AG09309 (cell line): Measurements from ENCODE around the gene WDR90.

Experiments
- DNase-seq: peaks from one replicate; pipeline ENCODE4 v3.0.0-alpha.2; 2010; ENCODE audit warnings: low read depth
- H3K4me3 ChIP-seq: 2 replicates; pipeline ENCODE4 v1.5.1; 2011; ENCODE audit warnings: mild to moderate bottlenecking, low read depth, low read length, moderate library complexity; ENCODE audit not compliant: control insufficient read depth
- CTCF ChIP-seq: IDR thresholded peaks from 2 replicates; pipeline ENCODE4 v1.5.1; 2011; ENCODE audit warnings: mild to moderate bottlenecking, low read depth, low read length, inconsistent platforms; ENCODE audit not compliant: insufficient read depth, control insufficient read depth; ENCODE audit errors: missing control alignments

WDR90 gene

GRCh38 chr16:647173-647902, 1.8 kb upstream of the WDR90 start:
- H3K4me3 ChIP-seq, result no peak overlapping the region; the same call in 1 of the 2 replicates
- TF ChIP-seq CTCF, result no peak
- DNase-seq, result no peak

DNA sequence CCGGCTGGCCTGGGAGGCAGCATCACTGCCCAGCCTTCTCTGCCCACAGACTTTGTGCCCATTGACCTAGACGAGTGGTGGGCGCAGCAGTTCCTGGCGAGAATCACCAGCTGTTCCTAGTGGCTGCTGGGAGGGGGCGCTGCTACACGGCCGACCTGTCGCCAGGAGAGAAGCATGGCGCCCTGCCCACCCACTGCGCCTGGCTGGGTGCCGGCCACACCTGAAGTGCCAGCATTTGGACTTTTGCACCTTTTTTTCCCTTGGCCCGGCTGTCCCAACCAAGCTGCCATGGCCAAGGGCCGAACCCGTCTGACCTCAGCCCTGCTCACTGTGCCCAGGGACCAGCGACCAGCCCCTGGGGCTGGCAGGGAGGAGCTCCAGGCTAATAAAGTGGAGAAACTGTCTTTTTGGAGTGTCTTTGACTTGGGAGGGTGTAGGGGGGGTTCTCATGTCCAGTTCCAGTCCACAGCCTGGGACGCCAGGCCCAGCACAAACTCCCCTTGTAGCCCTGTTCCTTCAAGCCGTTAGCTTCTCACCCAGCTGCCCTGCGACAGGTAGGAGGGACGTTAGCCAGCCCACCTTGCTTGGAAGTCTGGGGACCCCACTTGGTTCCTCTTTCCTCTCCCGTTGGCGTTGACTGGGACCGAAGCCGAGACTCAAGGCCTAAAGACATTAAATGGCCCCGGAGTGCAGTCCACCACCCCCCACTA, 939 bp upstream of the WDR90 start:
- no peak for DNase-seq
- peak overlapping the region; percentile 70 for H3K4me3 ChIP-seq
- peak; percentile 51 for TF ChIP-seq CTCF

DNA sequence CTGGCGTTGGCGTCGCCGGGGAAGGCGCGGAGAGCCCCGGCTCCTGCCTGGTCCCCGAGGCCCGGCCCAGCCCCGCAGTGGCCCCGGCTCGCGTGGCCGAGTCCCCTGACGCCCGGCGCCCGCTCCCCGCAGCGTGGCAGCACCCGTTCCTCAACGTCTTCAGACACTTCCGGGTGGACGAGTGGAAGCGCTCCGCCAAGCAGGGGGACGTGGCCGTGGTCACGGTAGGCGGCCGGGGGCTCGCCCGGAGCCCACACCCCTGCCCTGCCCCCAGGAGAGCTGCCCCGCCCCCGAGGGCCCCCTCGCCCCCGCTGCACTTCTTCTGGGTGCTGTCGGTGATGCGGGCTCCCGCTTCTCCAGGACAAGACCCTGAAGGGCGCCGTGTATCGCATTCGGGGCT, 466 bp downstream of the WDR90 start:
- TF ChIP-seq CTCF, result no peak
- no peak for DNase-seq
- H3K4me3 ChIP-seq, result peak overlapping the region; percentile 70

DNA sequence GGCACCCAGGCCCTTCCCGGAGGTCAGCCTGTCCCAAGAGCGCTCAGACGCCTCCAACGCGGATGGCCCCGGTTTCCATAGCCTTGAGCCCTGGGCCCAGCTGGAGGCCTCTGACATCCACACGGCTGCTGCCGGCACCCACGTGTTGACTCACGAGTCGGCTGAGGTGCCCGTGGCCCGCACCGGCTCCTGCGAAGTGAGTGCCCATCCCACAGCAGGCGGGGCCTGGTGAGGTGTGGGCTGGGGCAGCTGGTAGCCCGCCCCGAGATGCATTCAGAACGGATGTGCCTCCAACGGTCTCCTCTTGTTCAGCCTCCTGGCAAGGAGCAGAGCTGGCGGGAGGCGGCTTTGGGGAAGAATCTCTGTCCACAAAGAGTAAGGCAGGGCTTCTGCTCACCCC, 2.7 kb downstream of the WDR90 start:
- no peak for TF ChIP-seq CTCF
- H3K4me3 ChIP-seq, result no peak overlapping the region
- no peak for DNase-seq

DNA sequence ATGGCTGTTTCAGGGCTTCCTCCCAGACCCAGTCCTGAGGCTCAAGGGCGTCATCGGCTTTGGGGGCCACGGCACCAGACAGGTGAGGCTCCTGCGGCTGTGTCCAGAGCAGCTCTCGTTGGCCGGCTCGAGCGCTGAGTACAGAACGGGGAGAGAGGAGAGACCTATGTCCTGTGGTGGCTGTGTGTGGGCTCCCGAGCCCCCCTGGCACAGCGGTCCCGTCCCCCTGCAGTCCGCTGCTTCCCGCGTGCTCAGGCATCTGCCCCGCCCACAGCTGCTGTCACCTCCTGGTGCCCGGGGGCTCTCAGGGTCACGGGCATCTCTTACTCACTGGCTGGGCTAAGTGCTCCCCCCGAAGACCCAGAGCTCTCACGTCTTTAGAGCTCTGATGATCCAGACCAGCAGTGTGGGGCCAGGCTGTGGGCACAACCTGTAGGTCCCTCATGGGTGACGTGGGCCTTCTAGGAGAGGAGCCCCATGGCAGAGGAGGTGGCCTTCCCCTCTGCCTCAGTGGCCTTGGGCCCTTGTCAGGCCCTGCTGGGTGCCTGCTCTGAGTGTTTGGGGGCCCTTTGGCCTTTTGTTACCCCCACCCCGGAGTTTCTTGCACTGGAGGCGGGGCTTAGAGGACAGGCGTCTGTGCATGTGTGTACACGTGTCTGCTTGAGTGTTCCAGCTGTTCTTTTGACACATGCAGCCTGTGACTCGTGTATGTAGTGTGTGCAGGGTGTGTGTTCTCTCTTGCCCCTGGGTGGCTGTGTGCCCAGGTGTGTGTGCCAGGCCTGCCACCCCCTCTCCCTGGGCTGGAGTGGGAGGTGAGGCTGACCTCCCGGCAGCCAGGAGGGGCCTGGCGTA, 3.5 kb downstream of the WDR90 start:
- H3K4me3 ChIP-seq, result no peak overlapping the region
- no peak for DNase-seq
- no peak for TF ChIP-seq CTCF

DNA sequence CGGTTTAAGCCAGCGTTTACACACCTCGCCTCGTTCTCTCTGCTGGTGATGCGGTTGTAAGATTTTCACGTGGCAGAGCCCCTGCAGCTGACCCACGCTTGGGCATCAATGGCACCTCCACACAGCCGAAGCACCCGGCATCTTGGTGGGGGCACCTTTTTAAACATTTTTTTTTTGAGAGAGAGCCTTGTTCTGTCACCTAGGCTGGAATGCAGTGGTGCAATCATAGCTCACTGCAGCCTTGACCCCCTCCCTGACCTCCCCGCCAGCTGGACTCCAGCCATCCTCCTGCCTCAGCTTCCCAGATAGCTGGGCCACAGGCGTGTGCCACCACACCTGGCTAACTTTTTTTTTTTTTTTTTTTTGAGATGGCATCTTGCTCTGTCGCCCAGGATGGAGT, 4.9 kb downstream of the WDR90 start:
- DNase-seq, result no peak
- TF ChIP-seq CTCF, result no peak
- no peak overlapping the region for H3K4me3 ChIP-seq
